IMR-90 (cell line): Measurements from ENCODE around the gene RUFY2. TPM values are rescaled to one million over a fixed set of nuclear protein-coding genes. Genes with fewer than 3 reads are reported as not detected.

Experiments used
- ATAC-seq: fragments of 200-7000 bp; cut with Tn5 transposase; 2 replicates; pipeline ENCODE4 v1.9.1; 2020; ENCODE audit warnings: low read depth, mild to moderate bottlenecking, moderate library complexity
- BruUV-seq: library from RNA; stranded (reverse); fragments of 400-500 nt; replicated peaks from 2 replicates; lab custom pipeline; 2021; lab: Mats Ljungman, UMichigan
- CTCF ChIA-PET: fragments of 300-600 bp; formaldehyde crosslinking; extraction: SDS; loops from one replicate; lab custom pipeline; 2021; ENCODE audit warnings: antibody characterized with exemption; lab: Yijun Ruan, JAX
- POLR2A ChIA-PET: fragments of 300-600 bp; sonication (Branson Sonifier 250); formaldehyde crosslinking; loops from one replicate; lab custom pipeline; 2022; ENCODE audit warnings: antibody characterized with exemption; ENCODE audit not compliant: unreplicated experiment; lab: Charles Lee
- DNase-seq: peaks from one replicate; pipeline ENCODE4 v3.0.0; 2013
- H2AFZ ChIP-seq: replicated peaks from 2 replicates; pipeline ENCODE3; 2013; ENCODE audit warnings: low read length, mild to moderate bottlenecking; ENCODE audit not compliant: poor library complexity
- H2AK5ac ChIP-seq: 2 replicates; pipeline ENCODE4 v1.6.1; 2013; ENCODE audit warnings: low read depth, low read length, inconsistent platforms
- H2AK9ac ChIP-seq: replicated peaks from 2 replicates; pipeline ENCODE3; 2013; ENCODE audit warnings: mild to moderate bottlenecking, low read depth, low read length, moderate library complexity; ENCODE audit not compliant: poor library complexity
- H2BK120ac ChIP-seq: 2 replicates; pipeline ENCODE4 v1.6.1; 2013; ENCODE audit warnings: low read depth, low read length, inconsistent platforms
- H2BK15ac ChIP-seq: 3 replicates; pipeline ENCODE4 v1.6.1; 2013; ENCODE audit warnings: low read depth, low read length, inconsistent platforms
- H2BK20ac ChIP-seq: 2 replicates; pipeline ENCODE4 v1.6.1; 2013; ENCODE audit warnings: low read depth, mild to moderate bottlenecking, inconsistent platforms, low read length, moderate library complexity
- H2BK5ac ChIP-seq: 2 replicates; pipeline ENCODE4 v1.6.1; 2013; ENCODE audit warnings: mild to moderate bottlenecking, low read depth, low read length, inconsistent platforms; ENCODE audit not compliant: poor library complexity, severe bottlenecking
- H3K14ac ChIP-seq: replicated peaks from 2 replicates; pipeline ENCODE4 v1.6.1; 2013; ENCODE audit warnings: low read depth, low read length, inconsistent platforms
- H3K18ac ChIP-seq: 2 replicates; pipeline ENCODE4 v1.6.1; 2013; ENCODE audit warnings: low read depth, low read length, control low read depth
- H3K23ac ChIP-seq: 2 replicates; pipeline ENCODE4 v1.6.1; 2013; ENCODE audit warnings: low read depth, low read length, inconsistent platforms
- H3K27ac ChIP-seq: 2 replicates; pipeline ENCODE4 v1.5.1; 2013; ENCODE audit warnings: mild to moderate bottlenecking, control low read depth, low read length; ENCODE audit not compliant: insufficient read depth
- H3K27me3 ChIP-seq: 2 replicates; pipeline ENCODE4 v1.6.1; 2013; ENCODE audit warnings: low read length; ENCODE audit not compliant: control insufficient read depth, insufficient read depth
- H3K36me3 ChIP-seq: 2 replicates; pipeline ENCODE4 v1.6.1; 2013; ENCODE audit warnings: low read length, mixed read lengths; ENCODE audit not compliant: control insufficient read depth, insufficient read depth
- H3K4ac ChIP-seq: 2 replicates; pipeline ENCODE4 v1.6.1; 2013; ENCODE audit warnings: low read depth, low read length, inconsistent platforms
- H3K4me1 ChIP-seq: 2 replicates; pipeline ENCODE4 v1.6.1; 2013; ENCODE audit warnings: low read length, mixed read lengths; ENCODE audit not compliant: control insufficient read depth, insufficient read depth
- H3K4me2 ChIP-seq: 2 replicates; pipeline ENCODE4 v1.6.1; 2013; ENCODE audit warnings: low read depth, mild to moderate bottlenecking, control low read depth, low read length, moderate library complexity
- H3K4me3 ChIP-seq: 2 replicates; pipeline ENCODE4 v1.5.1; 2013; ENCODE audit warnings: low read depth, mild to moderate bottlenecking, control low read depth, low read length, moderate library complexity; ENCODE audit not compliant: insufficient read depth
- H3K56ac ChIP-seq: 2 replicates; pipeline ENCODE4 v1.6.1; 2013; ENCODE audit warnings: low read length, inconsistent platforms; ENCODE audit not compliant: insufficient read depth; ENCODE audit errors: extremely low read depth
- H3K79me1 ChIP-seq, 2 experiments: 2 replicates each; pipeline ENCODE4 v1.6.1; 2013; ENCODE audit warnings: low read length in 2 of 2, inconsistent platforms in 1 of 2, low read depth in 1 of 2
- H3K9ac ChIP-seq: 2 replicates; pipeline ENCODE4 v1.6.1; 2013; ENCODE audit warnings: low read depth, low read length, control low read depth
- H3K9me1 ChIP-seq: 2 replicates; pipeline ENCODE4 v1.6.1; 2013; ENCODE audit warnings: low read length, inconsistent platforms; ENCODE audit not compliant: insufficient read depth
- H3K9me3 ChIP-seq: 2 replicates; pipeline ENCODE4 v1.6.1; 2013; ENCODE audit warnings: low read length; ENCODE audit not compliant: control insufficient read depth, insufficient read depth
- H4K20me1 ChIP-seq: 2 replicates; pipeline ENCODE4 v1.6.1; 2013; ENCODE audit warnings: low read length, inconsistent platforms; ENCODE audit not compliant: insufficient read depth
- H4K5ac ChIP-seq: 2 replicates; pipeline ENCODE4 v1.6.1; 2013; ENCODE audit warnings: mild to moderate bottlenecking, low read depth, low read length, control low read depth
- H4K8ac ChIP-seq, 2 experiments: 2 replicates each; pipeline ENCODE4 v1.6.1; 2013; ENCODE audit warnings: low read depth in 2 of 2, low read length in 2 of 2, control low read depth in 1 of 2, inconsistent platforms in 1 of 2
- H4K91ac ChIP-seq: 2 replicates; pipeline ENCODE4 v1.6.1; 2013; ENCODE audit warnings: low read depth, low read length, inconsistent platforms; ENCODE audit not compliant: insufficient read depth
- BHLHE40 ChIP-seq: fragments of 150-350 bp; IDR thresholded peaks from 2 replicates; pipeline ENCODE4 v1.6.1; 2016; ENCODE audit warnings: mild to moderate bottlenecking, low read depth, low read length
- MAFK ChIP-seq: IDR thresholded peaks from 2 replicates; pipeline ENCODE4 v1.6.1; 2012; ENCODE audit warnings: low read depth, low read length, improper control_type of control experiment
- MAZ ChIP-seq: IDR thresholded peaks from 2 replicates; pipeline ENCODE4 v1.6.1; 2012; ENCODE audit warnings: low read depth, mild to moderate bottlenecking, low read length, improper control_type of control experiment, moderate library complexity, borderline replicate concordance
- RAD21 ChIP-seq: IDR thresholded peaks from 2 replicates; pipeline ENCODE4 v1.6.1; 2012; ENCODE audit warnings: low read length, improper control_type of control experiment
- SMC3 ChIP-seq: fragments of 150-350 bp; IDR thresholded peaks from 2 replicates; pipeline ENCODE4 v1.6.1; 2016; ENCODE audit warnings: low read depth, mild to moderate bottlenecking, antibody characterized with exemption, low read length, moderate library complexity
- WGBS, 2 experiments: methylation state at CpG; one replicate each; pipeline versions ENCODE4 v1.1.5 to v1.1.7; 2013; ENCODE audit warnings: missing lambda C conversion rate in 2 of 2; ENCODE audit not compliant: insufficient read length in 1 of 2; ENCODE audit errors: extremely low coverage in 2 of 2; 5-methylcytosine and 5-hydroxymethylcytosine counted together
- dilution Hi-C: fragments of 300-500 bp; cut with HindIII; formaldehyde crosslinking; loops from one replicate; pipeline ENCODE4 v1.14.3; 2018; ENCODE audit warnings: low sequenced_read_pairs; ENCODE audit not compliant: unreplicated experiment
- in situ Hi-C: fragments of 300-500 bp; cut with MboI; formaldehyde crosslinking; loops from 3 replicates; pipeline ENCODE4 v1.14.3; 2019; ENCODE audit warnings: low sequenced_read_pairs, inconsistent platforms, mixed read lengths
- intact Hi-C: fragments of 100-400 bp; cut with micrococcal nuclease; formaldehyde crosslinking; loops from 2 replicates; pipeline ENCODE4 v1.10.0; 2022
- polyA plus RNA-seq, 3 experiments: library from polyadenylated mRNA; depleted of rRNA; stranded (reverse); fragments of >200 nt; gene quantifications; 2 replicates each; pipeline ENCODE4 v1.2.3, GENCODE V29; 2012; ENCODE audit warnings: low replicate concordance in 1 of 3
- total RNA-seq: library from RNA; depleted of rRNA; stranded (reverse); fragments of >200 nt; gene quantifications from 2 replicates; pipeline ENCODE4 v1.2.3, GENCODE V29; 2012
- TF ChIP-seq, protein P1 (sequence below): conservative IDR thresholded peaks from 2 replicates; pipeline ENCODE4 v1.5.1; 2012; ENCODE audit warnings: mild to moderate bottlenecking, low read depth, low read length, improper control_type of control experiment

Gene RUFY2
- total and polyA plus RNA-seq, 2 of the 4 experiments (the other 2 are of a cell fraction) = 6.7 to 6.8 TPM

GRCh38 chr10:68362590-68362989 is 44.5 kb downstream of the RUFY2 start:
- H3K36me3 ChIP-seq = peaks cover 25% of the 10 kb centered on the region
- no peak overlapping the region for H4K8ac ChIP-seq
- H3K4me1 ChIP-seq = no peaks in the 10 kb centered on the region
- H2BK5ac ChIP-seq = no peak overlapping the region
- H2AFZ ChIP-seq = no peak overlapping the region
- POLR2A ChIA-PET = no interaction called here
- peaks cover 0 to 2% of the 10 kb centered on the region in 2 experiments; a peak in 1 of 4 replicates for H3K79me1 ChIP-seq
- H2BK15ac ChIP-seq = no peak overlapping the region
- TF ChIP-seq SMC3 (no peak), BHLHE40 (no peak), RAD21 (no peak), MAZ (no peak), MAFK (no peak)
- TF ChIP-seq, protein P1, sequence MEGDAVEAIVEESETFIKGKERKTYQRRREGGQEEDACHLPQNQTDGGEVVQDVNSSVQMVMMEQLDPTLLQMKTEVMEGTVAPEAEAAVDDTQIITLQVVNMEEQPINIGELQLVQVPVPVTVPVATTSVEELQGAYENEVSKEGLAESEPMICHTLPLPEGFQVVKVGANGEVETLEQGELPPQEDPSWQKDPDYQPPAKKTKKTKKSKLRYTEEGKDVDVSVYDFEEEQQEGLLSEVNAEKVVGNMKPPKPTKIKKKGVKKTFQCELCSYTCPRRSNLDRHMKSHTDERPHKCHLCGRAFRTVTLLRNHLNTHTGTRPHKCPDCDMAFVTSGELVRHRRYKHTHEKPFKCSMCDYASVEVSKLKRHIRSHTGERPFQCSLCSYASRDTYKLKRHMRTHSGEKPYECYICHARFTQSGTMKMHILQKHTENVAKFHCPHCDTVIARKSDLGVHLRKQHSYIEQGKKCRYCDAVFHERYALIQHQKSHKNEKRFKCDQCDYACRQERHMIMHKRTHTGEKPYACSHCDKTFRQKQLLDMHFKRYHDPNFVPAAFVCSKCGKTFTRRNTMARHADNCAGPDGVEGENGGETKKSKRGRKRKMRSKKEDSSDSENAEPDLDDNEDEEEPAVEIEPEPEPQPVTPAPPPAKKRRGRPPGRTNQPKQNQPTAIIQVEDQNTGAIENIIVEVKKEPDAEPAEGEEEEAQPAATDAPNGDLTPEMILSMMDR = no peak
- WGBS, 2 experiments = no CpG with 5 or more reads among the region's 3 CpGs
- no peak overlapping the region for H4K91ac ChIP-seq
- no peak overlapping the region for H3K18ac ChIP-seq
- intact Hi-C loops = no loop called here
- H2BK120ac ChIP-seq = no peak overlapping the region
- H3K27ac ChIP-seq = no peak overlapping the region
- no peak overlapping the region for H2AK9ac ChIP-seq
- no peak overlapping the region for H3K4ac ChIP-seq
- H2BK20ac ChIP-seq = no peak overlapping the region
- no peak overlapping the region for H3K23ac ChIP-seq
- H3K27me3 ChIP-seq = no peaks in the 10 kb centered on the region
- H3K9ac ChIP-seq = no peak overlapping the region
- dilution Hi-C loops = no loop called here
- no peak overlapping the region for H2AK5ac ChIP-seq
- BruUV-seq = no TSS peak
- in situ Hi-C loops = no loop called here
- no peaks in the 10 kb centered on the region for H4K20me1 ChIP-seq
- DNase-seq (no peak), ATAC-seq (no peak)
- H3K9me3 ChIP-seq = no peaks in the 10 kb centered on the region
- no peak overlapping the region for H3K56ac ChIP-seq
- H3K4me2 ChIP-seq = no peak overlapping the region
- H4K5ac ChIP-seq = no peak overlapping the region
- CTCF ChIA-PET = interaction anchor here (1.8 kb wide), 1 partner anchor 14 kb away, joined by 6 read pairs; no protein-coding TSS in a partner anchor
- H3K14ac ChIP-seq = no peak overlapping the region
- no peak overlapping the region for H3K4me3 ChIP-seq
- no peaks in the 10 kb centered on the region for H3K9me1 ChIP-seq
